Stimulated activated CD4-positive, alpha-beta T cell treated with anti-CD3 and anti-CD28 coated beads, TNF-alpha, amount 100 ng/mL, for 4 hours (primary cell): ENCODE results near the gene DLGAP4.
"Not testable (repeated sequence)": the region's sequence is repeated elsewhere in the genome, so short reads cannot be mapped to it uniquely, and the experiment has no call there.

Experiments used
- DNase-seq, 3 experiments: peaks; one replicate each; pipeline ENCODE4 v3.0.0-alpha.2; 2020; ENCODE audit warnings: low read depth in 3 of 3

The DLGAP4 gene

GRCh38 chr20:36475054-36475453 lies 168.9 kb downstream of the DLGAP4 start:
- not testable (repeated sequence) for DNase-seq

GRCh38 chr20:36477475-36477874 lies 171.3 kb downstream of the DLGAP4 start:
- no peak for DNase-seq

DNA sequence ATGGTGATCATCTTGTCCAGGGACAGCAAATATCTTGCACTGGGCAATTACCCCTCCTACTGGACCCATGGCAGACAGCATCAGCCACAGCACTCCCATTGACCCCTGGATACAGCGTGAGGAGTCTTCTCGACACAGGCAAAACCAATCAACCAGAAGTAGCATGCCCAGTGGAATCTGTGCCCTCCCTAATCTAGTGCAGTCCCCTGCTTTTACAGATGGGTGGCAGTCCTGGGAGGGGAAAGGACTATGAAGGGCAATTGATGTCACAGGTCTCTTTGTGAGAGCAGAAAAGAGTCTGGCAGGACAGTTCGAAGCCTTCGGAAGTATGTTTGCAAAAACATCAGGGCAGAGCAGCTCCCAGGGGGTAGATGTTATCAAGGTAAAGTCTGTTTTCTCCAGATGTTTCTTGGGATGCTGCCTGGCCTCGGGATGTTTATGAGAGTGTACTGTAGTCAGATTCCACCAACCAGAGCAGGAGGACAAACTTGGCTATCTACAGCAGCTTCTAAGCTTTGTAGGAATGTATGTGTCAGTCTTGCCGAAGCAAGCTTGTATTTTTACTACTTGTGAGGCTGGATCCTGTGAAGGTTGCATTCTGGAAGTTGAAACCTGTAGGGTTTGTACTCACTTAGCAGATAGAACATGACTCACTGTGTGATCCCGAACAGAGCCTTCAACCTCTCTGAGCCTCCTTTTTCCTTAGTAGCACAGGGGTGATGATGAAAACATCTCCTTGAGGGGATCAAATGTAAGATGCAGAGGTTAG lies 172.2 kb downstream of the DLGAP4 start:
- no peak for DNase-seq

DNA sequence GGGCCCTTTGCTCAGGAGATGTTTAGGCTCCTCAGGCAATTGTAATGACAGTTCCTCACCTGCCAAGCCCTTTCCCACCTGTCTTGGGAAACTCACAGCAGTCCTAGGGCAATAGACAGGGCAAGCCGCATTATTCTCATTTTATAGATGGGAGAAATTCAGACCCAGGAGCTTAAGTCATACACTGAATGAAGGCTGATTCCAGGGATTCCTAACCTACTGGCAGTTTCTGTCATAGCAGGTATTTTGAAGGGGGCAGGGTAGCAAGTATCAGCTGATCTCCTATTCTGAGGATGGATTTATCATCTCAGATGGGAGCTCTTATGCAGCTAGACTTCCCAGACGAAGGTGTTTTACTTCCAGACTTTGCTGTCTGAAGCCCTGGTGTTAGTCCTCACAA lies 173.8 kb downstream of the DLGAP4 start:
- no peak for DNase-seq

- DNase-seq, result no peak
These were observed 174.4 kb downstream of the DLGAP4 start for GRCh38 chr20:36480456-36481048.

- DNase-seq, result no peak
These were observed 175.4 kb downstream of the DLGAP4 start for GRCh38 chr20:36481380-36482043.

DNA sequence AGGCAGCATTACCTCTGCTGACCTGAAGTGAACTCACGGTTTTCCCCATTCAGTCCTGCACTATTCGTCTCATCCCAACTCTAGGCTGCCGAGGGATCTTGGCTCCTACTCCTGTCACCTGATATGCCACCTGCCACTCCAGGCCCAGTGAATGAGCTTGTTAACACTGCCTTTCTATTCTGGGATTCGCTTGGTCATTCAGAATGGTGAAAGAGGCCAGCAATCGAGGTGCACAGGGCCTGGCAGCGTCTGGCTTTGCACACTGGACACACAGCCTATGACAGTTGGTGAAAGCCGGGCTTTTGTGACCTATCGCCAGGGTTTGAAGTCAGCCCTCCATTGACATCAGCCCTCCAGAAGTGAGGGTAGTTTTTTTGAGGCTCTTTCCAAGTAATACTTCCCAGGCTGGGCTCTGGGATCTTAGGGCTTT lies 175.9 kb downstream of the DLGAP4 start:
- DNase-seq, result no peak

GRCh38 chr20:36483209-36483918 lies 177.2 kb downstream of the DLGAP4 start:
- DNase-seq, result no peak

- no peak for DNase-seq
These were observed 178.0 kb downstream of the DLGAP4 start for GRCh38 chr20:36483919-36484808.

GRCh38 chr20:36485286-36485685 lies 179.1 kb downstream of the DLGAP4 start:
- DNase-seq, result no peak

DNA sequence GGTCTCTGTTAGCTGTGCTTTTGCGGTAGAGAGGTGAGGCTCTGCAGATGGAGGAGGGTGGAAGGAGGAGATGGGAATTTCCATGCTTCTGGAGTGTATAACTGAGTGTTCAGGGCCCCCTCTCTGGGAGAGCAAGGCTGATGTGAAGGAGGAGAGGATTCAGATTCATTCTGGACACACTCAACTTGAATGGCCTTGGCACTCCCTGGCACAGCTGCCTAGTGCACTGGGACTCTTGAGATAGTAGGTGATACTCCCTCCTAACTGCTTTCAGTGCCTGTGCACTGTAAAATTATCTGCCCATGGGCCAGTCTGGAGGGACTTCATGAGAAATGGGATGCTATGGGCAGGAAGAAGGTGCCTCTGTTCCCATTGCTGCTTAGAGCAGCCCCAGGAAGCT lies 180.9 kb downstream of the DLGAP4 start:
- no peak for DNase-seq

DNA sequence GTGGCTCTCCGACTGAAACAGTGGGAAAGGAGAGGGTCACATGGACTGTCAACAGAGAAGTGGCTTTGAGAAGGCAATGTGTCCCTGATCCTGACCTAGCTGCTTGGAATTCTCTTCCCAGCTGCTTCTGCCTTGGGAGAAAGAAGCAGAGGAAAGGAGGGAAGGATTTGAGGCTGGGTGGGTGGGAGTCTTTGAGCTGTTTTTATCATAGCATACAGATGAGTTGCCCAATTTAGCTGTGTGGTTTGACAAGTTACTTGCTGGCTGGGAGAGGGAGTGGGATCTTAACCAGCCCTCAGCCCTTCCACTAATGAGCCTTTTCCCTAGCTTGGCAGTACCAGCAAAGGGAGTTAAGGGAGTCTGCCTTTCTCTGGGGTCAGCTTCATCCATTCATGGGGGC lies 184.1 kb downstream of the DLGAP4 start:
- DNase-seq, result no peak

DNA sequence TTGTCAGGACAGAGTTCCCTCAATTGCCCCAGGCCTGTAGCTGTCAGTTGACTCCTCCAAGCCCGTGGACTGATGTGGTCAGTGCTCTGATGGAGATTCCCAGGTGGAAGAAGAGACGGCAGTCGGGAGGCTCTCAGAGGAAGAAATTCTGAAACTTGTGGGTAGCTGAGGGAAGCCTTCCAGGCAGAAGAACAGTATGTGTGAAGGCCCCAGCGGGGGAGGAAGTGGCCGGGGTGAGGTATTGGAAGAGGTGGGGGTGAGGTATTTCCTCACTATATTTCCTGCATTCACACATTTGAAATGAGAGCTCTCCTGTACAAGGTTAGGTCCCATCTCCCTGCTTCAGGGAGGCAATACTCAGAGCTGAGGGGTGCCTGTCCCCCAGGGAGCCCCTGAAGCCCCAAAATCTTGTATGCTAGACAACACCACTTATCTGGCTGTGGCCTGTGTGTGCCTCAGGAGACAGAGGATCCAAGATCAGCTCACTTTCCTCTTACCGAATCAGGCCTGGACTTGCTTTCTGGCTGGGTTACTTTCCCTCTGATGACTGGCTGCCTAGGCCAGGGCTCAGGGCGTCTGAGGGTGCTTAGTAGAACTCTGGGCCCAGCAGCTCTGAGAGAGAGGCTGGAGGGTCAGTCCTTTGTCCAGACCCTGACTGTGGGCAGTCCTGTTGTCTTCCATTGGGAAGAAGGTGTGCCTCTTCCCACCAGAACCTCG lies 185.9 kb downstream of the DLGAP4 start:
- peak in 2 of 3 experiments; percentile 13 to 22 for DNase-seq

DNA sequence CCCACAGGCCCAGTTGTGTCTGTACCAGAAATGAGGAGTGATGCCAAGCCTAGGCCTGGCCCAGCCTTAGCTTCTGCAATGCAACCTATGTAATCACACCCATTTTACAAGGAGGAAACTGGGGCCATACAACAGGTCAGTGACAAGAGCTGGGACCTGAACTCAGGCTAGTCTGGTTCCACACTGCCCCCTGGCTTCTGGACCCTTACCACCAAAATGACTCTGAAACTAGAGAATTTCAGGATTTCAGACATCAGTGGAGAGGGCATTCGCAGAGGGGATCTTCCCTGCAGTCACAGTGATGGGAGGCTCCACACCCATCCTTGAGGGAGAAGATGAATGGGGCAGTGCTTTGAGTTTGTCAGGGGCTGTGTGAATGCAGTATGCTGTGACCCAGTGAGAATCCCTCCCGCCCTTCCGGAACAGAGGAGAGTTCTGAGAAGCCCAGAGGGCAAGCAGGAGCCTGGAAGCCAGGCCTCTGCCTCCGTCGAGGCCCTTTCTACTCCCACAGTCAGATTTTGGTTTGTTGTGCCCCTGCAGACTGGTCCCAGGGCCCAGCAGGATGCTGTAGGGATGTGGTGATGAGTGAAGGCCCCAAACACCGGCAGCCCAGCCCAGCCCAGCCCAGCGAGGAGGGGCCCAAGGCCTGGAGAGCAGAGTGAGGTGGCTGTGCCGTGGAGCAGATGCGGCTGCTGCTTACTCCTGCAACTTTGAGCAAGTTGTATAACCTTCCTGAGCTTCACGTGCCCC lies 187.1 kb downstream of the DLGAP4 start:
- no peak for DNase-seq

DNA sequence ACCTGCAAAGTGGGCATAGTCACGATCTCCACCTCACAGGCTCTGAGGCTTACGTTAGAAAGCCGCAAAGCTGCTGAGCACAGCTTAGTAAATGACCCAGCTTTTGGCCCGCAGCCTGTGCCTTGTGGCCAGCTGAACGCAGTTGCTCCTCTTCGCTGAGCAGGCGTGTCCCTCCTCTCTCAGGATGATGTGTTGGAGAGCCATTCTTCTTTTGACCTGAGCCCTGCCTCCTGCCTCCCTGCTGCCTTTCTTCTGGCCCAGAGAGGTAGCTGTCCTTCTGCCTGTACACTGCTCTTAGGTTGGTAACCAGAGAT lies 187.6 kb downstream of the DLGAP4 start:
- DNase-seq, result no peak

DNA sequence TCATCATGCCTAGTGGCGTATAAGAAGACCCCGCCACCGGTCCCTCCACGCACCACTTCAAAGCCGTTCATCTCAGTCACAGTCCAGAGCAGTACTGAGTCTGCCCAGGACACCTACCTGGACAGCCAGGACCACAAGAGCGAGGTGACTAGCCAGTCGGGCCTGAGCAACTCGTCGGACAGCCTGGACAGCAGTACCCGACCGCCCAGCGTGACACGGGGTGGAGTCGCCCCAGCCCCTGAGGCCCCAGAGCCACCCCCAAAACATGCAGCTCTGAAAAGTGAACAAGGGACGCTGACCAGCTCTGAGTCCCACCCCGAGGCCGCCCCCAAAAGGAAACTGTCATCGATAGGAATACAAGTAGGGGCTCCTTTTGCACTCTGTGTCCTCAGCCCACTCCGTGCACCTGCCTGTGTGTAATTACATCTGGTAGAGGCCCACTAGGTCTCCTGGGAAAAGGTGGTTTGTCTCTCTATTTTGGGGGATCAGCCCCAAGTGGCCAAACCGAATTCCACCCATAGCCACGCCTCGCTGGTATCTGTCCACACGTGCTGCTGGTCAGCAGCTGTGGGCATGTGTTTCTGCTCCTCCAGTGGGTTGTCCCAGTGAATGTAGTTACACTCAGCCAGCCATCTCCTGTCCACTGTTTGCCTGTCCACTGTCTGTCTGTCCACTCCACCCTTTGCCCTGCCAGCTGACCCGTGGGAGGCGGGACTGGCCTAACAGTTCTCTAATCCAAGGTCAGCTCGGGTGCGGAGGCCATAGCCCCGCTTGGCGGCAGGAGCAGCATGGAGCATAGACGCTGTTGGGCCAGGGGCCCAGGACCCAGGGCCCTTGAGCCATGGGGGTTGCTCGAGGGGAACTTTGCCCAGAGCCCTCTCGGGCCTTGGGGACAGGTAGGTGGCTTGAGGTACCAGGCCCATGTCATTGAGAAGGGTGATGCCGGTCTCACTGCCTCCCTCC lies 190.8 kb downstream of the DLGAP4 start:
- DNase-seq, result no peak

DNA sequence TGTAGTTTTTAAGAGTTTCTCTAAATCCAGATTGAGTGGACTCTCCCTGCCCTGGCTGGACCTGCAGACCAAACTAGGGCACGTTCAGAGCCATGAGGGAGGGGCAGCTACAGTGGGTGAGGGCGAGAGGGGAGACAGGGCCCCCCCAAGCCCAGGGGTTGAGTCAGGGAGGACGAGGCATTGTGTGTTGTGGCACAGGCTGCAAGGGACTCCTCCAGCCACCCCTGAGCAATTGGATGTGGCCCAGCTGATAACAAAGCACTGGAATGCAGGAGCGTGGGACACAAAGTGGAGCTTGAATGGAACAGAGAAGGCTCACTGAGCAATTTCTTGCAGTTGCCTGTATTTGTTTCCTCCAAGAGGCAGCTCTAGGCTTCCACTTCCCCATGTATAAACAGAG lies 191.7 kb downstream of the DLGAP4 start:
- no peak for DNase-seq

- DNase-seq, result no peak
These were observed 192.4 kb downstream of the DLGAP4 start for GRCh38 chr20:36498386-36499179.
